ENCODE data around the gene POU3F3.

The POU3F3 gene

DNA sequence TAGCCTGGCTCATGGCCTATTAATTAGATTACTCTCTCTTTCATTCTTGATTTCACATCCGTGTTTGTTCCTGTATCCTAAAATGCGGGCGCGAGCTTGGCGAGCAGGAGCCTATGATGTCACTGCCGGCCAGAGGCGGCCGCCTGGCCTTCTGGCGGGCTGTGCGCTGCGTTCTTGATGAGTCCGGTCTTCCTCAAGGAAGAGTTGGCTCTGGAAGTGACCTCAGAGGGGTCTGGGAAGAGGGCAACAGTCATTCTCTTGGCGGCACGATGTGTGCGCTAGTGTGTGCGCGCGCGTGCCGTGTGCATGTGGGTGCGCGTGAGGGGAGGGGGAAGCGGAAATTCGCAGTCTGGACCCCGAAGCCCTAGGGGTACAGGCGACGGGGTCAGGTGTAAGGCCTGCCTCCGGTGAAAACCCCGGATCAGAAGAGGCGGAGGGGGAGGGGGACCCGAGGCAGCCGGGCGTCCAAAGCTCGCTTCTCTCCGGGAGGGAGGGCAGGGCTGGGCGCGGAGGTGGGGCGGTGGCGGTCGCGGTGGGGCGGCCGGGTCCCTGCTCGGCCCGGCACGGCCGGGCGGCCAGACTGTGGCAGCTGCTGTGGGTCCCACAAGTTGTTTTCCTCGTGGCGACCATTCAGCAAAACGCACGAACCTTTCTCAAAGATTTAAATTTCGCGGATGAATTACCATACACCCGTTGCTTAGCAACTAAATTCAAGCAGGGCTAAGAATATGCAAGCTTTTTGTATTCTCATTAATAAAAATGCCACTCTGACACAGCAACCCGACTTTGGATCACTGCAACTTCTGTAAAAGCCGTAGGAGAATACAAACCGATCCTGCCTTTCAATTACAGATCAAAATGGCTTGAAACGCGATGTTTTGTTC lies 8.4 kb downstream of the POU3F3 start:
- peak; percentile 38 for DNase-seq

DNA sequence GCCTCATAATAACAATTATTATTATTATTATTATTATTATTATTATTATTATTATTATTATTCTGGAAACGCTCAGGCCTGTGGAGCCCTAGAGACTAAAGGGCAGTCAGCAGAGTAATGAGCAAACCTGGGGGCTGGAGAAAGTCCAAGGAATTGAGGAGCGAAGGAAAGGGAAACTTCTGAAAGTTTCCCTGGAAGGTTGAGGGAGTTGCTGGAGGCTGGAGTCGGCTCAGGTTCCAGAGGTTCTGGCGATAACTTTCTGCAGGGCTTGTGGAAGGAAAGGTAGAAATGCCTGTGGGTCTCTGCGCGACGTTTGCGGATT lies 9.2 kb downstream of the POU3F3 start:
- no peak for DNase-seq

DNA sequence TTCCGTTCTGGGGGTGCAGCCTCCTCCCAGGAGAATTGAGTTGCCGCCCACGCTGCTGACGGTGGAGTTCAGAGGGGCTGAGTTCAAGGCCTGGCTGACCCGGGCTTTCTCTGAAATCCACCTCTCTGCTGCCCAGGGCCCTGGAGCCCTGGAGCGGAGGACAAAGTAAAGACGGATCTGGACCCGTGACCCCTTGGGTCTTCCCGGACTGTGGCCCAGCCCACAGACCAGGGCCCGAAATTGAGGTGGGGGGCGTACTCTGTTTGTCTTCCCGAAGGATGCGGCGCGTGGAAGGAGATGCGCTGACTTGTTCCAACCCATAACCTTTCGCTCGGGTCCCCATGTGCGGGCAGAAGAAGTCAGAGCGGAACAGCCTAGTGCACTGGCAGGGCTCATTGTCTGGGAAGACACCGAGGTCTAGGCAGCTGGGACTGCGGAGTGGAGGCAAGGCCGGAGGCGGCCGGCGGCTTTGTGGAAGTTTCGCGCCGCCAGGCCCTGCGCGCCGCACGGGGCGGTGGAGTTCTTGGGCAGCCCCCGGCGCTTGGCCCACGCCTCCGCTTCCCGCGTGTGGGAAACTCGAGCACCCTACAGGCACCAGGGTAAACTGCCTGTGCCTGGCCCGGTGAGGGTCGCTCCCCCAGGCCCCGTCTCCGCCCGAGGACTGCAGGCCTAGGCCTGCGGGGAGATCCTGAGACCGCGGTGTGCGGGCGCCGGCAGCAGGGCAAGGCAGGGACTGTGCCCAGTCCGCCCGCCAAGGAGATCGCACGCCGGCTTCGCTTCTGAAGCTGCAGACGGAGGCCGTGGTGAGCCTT lies 9.8 kb downstream of the POU3F3 start:
- DNase-seq: no peak

DNA sequence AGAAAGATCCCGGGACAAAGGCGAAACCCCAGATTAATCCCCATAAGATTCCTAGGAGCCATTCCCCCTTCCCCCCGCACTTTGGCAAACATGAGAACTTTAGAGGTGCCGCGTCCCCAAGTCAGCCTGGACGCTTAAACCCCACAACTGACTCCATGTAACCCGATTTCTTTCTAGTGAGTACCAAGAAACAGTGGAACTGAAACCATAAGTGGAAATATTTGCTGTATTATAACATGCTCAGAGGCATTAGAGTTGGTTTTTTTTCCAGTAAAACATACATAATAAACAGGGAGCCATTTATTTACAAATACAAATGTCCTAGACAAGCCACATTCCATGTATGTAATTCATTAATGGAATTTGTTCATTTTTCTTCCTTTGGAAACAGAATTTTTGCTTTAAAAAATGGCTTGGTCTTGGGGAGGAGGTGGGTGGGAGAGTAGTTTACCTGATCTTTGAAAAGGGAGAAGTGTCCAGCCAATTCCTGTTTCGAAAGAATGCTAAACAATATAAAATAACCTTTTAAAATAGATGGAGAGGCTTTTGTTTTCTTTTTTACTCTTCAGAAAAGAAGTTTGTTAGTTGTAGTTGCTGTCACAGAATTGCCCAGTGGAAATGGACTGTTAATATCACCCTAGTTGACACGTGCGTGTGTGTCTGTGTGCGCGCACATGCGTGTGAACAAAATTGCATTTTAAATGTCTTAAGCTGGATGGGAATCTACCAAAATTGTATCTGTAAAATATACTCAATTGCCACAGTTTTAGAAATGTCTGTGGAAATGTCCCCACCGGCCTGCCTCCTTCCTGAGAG lies 10.6 kb downstream of the POU3F3 start:
- DNase-seq: no peak

DNA sequence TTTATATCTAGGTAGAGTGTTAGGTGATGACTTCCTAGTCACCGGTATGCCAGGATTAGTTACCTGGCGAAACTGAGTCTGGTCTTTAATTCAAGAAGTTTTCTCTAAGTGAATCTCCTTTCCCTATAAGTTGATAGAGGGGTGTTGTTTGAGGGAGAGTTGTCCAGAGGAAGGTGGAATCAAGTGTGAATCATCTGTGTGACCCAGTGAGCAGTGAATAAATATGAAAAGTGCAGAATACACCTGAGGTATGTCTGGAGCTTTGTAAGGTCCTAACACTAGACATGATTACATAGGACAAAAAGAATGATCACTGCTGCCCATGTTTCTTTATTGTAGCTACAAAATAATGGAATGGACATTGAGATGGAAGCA lies 11.2 kb downstream of the POU3F3 start:
- DNase-seq: no peak

DNA sequence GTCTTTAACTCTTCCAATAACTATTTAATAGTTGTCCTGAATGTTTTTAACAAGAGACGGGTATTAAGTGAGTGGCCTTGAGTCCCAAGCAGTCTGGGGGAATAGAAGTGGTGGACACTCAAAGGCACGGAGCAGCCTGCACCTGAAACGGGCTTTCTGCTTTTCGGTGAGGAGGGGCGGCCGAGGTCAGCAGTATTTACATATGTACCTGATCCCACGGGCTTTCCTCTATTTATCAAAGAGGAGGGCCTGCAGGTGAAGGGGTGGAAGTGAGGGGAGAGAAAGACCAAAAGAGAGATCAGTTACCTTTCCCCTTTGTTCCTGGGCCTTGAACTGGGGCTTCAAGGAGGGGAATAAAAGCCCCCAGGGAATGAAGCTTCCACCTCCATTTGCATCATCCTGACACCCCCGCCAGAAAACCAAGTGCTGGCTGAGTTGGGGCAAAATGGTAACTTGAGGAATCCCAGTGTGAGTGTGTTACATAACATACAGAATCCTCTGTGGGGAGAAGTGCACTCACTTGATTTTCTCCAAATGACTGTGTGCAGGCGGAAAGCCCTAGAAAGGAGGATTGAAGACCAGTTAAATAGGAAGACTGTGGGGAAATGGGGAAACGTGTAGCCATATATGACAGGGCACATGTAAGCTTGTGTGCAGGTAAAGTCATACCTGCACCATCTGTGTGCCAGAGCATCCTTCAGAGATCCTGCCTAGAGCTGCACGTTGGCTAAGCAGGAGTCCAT lies 12.4 kb downstream of the POU3F3 start:
- DNase-seq: no peak

DNA sequence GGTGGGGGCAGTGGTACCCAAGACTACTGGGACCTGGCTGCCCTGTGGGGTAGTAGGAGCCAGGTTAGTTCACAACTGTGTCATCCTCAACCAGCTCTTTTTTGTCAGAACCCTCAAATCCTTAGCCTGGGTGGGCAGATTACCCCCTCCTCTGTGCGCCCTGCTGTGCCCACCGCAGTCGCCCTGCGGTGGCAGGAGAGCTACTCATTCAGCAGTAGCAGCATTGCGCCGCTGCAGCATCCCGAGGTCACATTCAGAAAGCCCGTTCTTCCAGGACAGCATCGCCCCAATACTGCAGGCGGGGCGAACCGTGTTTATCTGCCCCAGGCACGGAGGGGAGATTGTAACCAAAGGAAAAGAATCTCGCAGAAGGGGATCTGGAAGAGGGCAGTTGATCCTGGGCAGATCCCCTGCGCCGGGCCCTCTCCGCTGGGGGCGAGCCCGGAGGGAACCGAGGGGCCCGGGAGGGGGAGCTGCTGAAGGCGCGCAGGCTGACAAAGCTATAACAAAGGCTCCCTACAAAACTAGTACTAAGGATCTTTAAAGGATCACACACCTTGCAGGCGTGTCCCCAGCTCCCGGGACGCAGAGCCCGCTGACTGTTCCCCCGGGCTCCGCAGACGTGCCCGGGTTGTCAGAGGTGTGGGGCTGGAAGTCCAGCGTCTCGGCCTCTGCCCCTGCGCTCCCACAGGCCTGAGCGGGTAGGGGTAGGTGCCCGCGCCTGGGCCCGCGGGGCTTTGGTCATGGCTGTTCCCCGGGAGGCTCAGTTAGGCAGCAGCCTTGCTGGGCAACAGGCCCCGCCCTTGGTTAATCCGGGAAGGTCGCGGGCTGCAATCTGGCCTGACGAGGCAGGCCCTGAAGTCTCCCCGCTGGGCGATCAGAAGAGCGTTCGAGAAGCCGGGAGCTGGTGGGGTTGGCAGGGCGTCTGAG lies 13.2 kb downstream of the POU3F3 start:
- no peak for DNase-seq

DNA sequence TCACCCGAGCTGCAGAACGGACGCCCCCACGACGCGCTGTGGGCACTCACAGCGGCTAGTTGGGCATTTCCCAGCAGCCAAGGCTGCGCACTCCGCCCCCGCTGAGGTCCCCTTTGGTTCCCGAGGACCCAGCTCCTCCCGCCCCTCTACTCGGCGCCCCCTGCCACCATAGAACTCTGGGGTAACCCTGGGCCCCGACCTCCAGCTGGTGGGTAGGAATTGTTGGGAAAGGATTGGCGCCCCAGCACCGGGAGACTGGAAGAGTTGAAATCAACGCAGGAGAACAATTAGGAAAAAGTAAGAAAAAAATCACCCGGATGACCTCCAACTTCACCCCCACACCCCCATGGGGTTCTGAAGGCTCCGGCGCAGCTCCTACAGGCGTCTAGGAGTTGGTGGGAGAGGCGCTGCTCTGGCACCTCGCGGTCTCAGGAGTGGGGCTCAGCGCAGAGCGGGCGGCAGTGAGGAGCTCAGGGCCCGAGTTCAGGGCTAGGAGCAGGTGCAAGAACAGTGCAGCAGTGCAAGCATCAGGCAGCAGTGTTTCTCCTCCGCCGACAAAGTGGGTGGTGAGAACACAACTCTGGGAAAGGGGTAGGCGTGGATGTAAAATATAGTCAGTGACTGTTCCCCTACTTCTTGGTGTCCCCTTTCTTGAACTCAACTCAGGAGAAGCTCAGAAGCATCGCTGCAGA lies 14.0 kb downstream of the POU3F3 start:
- no peak for DNase-seq

DNA sequence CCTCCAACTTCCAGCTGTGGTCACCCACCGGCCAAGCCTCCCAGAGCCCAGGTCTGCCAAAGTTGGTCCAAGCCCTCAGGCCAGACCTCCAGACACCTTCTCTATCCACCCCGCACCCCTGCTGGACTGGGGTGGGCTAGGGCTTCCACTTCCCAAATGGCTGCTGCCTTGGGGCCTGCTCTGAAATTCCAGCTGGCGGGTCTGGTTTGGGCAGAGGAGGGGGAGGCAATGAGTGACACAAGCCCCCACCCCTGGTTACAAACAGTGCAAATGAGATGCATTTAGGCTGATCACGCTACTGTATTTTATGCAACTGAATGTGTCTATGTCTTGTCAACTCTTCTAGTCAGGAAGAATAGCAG lies 14.6 kb downstream of the POU3F3 start:
- DNase-seq: no peak

DNA sequence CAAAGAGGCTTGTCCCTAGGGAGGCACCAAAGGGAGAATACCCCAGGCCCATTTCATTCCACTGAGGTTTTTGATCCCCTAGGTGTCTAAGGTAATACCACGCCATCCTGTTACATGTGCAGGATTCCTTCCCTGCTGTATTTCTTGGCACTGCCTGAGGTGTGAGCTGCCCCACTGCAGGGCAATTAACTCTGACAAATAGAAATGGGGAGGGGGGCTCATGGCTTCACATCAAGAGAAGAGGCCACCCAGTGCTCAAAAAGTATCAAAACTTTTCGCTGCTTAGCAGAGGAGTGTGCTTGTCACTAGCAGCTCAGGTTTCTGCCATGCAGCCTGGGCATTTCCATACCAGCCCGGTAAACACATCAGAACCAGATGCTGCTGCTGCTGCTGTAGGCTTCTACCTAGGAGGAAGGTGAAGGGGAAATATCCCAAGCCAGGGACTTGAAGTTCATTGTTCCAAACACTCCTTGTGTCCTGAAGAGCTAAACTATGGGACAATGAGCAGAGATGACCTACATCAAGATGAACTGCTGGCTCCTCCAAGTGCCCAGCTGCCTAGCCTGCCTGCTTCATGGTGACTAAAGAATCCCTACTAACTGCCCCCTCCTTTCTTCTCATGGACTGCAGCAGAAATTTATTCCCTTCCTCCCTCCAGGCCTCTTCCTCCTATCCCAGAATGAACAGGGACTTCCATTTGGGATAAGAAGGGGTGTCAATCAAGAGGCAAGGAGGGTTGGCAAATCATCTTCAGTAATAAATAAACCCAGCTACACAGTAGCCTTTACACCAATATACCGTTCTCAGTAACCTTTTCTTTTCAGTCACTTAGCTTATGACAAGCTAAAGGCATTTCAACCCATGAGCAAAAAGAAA lies 16.4 kb downstream of the POU3F3 start:
- no peak for DNase-seq

DNA sequence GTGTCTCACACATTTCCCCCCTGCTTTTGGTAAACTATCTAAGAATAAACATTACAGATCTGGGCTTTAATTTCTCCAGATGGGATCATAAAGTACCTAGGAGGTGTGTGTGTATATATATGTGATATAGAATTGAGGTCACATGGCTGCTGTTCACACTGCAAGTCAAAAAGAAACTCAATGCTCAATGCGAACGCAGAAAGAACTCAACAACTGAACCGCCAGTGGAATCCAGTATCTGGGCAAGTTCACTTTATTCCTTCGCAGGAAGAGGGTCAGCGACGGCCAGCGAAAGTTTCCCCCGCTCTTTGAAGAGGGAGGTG lies 17.7 kb downstream of the POU3F3 start:
- DNase-seq: no peak

DNA sequence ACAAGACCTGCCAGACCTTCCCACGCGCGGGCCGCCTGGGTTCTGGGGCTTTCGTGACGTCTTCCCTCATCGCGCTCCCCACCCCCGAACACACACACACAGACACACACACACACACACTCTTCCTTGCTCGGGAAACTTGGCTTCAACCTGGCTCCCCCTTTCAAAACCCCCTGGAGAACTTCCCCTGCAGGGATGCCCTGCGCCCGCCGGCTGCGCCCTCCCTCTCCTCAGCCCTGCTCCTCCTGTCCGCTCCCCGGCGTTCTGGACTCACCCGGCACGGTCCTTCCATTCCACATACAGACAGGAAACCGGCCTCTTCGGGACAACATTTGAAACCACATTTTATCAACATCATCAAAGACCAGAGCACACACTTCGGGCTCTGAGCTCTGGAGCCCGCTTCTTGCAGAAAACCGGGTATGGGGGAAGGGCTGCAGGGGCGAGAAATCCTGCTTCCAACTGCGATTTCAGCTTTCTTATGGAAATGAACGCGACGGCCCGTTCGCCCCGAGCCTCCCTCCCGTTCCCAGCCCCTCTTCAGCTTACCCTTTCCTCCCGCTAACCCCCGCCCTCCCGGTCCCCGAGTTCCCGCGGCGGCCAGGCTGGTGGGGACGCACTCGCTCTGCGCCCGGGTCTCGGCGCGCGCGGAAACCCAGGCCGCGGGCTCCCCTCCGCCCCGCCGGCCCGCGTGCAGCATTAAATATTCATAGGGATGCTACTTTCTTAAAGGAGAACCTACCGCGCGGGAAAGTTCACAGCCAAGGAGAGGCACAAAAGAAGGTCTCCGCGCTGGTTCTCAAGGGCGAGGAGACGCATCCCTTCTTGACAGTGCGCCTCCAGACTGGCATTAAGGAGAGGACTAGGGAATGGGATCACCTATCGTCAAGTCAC lies 18.3 kb downstream of the POU3F3 start:
- DNase-seq: no peak

DNA sequence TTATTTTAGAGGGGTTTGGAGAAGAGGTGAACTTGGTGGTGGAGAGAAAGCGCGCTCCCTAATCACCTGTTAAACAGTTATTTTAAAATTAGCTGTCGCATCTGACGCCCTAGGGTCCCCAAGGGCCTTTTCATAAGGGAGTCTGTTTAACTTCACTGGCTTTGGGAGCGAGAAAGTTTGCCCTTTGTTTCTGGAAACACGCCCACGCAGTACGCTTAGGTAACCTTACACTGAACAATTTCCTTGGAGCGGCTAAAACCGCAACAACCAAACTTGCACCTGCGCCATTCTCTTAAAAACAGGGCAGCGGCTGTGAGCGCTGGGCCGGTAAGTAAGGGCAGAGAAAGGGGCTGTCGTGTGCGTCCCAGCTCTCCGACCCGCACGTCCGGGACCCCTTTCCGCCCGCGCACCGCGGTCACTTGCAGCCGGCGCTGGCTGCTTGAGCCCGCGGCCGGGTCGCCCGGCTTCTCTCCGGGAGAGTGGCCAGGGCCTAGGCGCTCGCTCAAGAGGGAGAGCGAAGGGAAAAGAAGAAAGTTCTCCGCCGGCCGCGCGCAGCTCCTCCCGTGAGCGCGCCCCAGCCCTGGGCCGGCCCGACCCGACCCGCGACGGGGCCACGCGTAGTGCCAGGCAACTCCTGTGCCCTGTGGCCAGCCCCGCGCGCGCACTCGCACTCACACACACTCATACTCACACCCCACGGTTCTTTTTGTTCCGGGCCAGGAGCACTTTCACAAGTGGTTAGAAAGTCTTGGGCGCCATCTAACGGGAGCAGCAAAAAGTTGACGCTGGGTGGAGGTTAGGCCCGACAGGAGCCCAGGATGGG lies 19.2 kb downstream of the POU3F3 start:
- DNase-seq: peak; percentile 55

DNA sequence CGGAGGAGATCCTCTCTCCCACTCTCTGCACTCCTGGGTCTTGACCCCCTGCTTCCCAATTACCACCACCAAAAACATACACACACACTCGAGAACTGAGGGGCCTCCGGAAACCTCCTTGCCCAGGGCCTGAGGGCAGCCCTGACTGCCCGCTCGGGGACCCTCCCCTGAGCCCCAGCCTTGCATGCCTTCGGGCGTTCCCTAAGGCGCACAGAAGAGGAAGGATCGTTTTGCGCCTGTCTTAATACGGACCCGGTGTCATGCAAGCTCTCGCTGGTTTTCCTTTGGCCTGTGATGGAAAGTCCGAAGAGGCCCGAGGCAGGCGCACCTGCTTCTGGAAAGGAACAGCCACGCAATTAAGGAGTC lies 19.8 kb downstream of the POU3F3 start:
- DNase-seq: no peak

DNA sequence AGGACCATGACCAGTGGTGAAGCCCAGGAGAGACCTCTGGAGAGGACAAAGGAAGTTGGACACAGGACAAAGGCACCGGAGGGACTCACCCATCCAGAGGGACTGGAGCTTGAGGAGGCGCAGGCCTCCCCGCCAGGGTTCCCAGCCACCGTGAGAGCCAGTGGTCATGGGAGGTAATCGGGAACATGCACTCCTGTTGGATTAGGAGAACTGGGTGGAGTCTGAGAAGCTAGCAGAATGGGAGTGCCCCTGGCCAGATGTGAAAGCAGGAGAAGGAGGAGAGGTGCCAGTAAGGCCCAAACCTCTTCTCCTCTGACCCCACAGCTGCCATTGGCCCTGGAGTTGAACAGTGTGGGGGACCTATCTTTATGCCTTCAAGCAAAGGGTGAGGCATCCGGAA lies 20.3 kb downstream of the POU3F3 start:
- no peak for DNase-seq

DNA sequence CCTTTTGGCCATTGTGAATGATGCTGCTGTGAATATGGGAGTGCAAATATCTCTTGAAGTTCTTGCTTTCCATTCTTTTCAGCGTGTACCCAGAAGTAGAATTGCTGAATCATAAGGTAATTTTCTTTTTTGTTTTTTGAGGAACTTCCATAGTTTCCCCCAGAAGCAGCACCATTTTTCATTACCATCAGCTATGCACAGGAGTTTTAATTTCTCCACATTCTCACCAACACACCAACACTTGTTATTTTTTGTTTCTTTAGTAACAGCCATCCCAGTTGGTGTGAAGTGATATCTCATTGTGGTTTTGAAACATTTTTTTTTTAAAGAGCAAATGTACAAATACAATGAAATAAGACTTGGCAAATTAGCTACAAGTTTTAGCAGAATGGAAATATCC lies 21.3 kb downstream of the POU3F3 start:
- no peak for DNase-seq

DNA sequence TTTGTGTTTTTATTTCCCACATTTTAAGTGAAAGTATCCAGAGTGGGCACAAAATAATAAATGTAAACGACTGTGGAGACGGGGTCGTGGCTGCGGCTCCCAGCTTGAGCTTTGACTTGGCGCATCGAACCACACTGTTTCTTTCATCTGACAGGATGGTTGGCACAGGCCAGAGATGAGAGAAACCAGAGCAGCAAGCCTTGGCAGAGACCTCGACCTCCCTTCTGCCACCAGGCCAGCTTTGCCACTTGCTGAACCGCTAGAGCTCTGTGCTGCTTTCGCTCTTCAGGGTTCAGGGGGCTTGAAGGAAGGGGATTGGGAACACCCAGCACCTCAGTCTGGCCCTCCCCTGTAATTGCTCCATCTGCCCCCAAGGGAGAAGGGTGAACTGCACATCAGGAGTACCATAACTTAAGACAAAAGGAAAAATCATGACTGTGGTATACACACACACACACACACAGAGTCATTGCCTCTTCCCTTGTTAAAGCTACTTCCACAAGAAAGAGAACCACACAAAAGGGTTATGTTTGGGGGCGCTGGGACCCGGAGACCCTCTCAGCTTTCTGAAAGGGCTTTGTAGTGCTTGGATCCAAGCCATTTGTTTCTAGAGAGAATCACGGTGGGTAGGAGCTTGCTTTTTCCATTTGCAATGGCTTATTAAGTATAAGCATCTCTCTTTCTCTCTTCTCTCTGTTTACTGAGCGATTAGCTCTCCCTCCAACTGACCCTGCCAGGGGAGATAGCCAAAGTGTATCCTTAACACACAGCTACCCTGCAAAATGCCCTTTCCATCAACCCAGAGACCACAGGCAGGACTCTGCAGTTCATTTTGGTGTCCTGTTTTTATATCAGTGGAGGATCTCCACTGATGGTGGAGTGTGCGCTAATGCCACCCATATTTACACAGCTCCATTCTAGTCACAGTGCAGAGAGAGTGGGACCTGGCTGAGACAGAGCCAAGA lies 23.0 kb downstream of the POU3F3 start:
- DNase-seq: no peak
